ENCODE results near the gene ETV6. TPM values are rescaled to one million over a fixed set of nuclear protein-coding genes. Genes with fewer than 3 reads are reported as not detected.
"Not testable (repeated sequence)": the region's sequence is repeated elsewhere in the genome, so short reads cannot be mapped to it uniquely, and the experiment has no call there.

The ETV6 gene
- total RNA-seq, 1 donor from 2014 or later = 25.3 TPM

- intact Hi-C loops (cut with micrococcal nuclease) = no loop called here
These were observed 254.7 kb downstream of the ETV6 start for GRCh38 chr12:11904124-11904523.

- intact Hi-C loops (cut with micrococcal nuclease) = no loop called here
These were observed 256.1 kb downstream of the ETV6 start for GRCh38 chr12:11905534-11905933.

DNA sequence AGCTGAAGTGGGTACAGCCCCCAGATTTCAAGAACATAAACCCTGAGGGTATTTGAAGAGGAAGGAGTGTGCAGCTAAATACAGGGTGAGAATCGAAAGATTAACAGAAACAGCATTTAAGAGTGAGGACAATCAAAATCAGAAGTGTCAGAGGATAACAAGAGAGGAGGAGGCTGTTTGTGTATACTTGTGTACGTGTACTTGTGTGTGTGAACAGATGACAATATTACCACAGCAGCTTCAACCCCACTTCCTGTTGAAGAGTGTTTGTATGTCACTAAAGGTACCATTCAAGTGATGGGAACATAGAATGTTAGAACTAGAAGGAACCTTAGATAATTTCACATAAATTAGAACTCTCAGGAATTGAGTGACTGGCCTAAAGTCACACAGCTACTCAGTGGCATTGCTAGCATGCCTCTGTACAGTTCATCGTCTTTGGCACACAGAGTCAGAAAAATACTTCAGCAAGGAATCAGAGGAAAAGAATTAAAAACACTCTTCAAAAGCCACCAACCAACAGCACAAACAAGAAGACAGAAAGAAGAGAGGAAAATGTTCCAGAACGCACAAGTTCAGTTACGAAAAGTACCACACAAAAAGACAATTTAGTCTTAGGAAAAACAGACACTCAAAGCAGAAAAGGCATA lies 256.9 kb downstream of the ETV6 start:
- intact Hi-C loops (cut with micrococcal nuclease) = no loop called here

- intact Hi-C loops (cut with micrococcal nuclease) = no loop called here
These were observed 258.2 kb downstream of the ETV6 start for GRCh38 chr12:11907625-11908024.

DNA sequence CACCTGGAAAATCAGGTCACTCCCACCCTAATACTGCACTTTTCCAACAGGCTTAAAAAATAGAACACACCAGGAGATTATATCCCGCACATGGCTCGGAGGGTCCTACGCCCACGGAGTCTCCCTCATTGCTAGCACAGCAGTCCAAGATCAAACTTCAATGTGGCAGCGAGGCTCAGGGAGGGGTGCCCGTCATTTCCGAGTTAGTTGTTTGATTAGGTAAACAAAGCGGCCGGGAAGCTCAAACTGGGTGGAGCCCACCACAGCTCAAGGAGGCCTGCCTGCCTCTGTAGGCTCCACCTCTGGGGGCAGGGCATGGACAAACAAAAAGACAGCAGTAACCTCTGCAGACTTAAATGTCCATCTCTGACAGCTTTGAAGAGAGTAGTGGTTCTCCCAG lies 259.9 kb downstream of the ETV6 start:
- intact Hi-C loops (cut with micrococcal nuclease) = not testable (repeated sequence)

DNA sequence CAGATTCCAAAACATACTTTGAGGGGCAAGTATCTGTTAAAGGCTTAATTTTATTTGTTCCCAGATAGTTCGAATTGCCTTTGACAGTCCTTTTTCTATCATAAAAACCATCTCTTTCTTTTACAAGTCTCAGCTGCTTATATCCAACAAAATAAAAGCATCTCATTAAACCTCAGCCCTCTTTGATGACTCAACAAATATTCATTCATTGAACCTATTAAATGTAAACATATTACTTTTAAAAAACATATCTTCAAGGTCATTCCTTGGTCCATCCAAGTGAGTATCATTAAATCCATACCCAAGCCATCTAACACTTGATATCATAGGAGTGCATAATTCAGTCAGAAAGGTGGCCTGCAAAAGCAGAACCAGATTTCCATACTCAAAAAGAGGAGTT lies 266.6 kb downstream of the ETV6 start:
- intact Hi-C loops (cut with micrococcal nuclease) = no loop called here

- intact Hi-C loops (cut with micrococcal nuclease) = no loop called here
These were observed 267.3 kb downstream of the ETV6 start for GRCh38 chr12:11916771-11917170.

DNA sequence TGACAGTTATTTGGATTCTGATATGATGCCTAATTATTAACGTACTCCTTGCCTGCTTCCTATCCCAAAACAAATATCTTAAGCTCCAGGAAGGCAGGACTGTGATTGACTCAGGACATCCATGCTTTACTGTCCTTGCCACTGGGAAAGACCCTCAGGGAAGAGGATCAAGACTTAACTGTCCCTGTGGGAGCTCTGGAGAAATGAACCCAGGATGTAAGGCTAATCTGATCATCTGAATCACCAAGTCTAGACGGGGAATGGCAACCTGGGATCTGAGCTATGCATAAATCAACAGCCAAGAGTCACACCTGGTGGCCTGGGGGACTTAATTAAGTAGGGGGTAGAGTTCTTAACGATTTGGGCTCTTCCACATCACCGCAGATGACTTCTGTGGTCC lies 268.0 kb downstream of the ETV6 start:
- intact Hi-C loops (cut with micrococcal nuclease) = no loop called here

- intact Hi-C loops (cut with micrococcal nuclease) = no loop called here
These were observed 270.8 kb downstream of the ETV6 start for GRCh38 chr12:11920231-11920630.

DNA sequence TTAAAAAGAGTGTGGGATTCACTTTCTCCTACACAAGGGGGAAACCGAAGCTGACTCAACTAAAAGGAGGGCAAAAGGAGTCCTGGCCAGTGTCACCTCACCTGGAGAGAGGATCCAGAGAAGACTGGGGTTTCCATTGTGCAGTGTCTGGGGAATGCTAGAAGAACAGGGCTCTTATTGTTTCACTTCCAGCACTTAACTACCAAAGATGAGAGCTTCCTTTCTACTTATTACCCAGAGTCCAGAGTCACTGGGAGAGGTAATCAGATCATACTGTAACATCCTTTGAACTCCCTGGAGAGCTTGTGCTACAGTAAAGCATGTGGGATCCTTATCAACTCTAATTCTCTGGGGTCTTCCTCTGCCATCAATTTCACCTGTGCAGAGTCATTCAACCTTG lies 272.9 kb downstream of the ETV6 start:
- intact Hi-C loops (cut with micrococcal nuclease) = no loop called here

- intact Hi-C loops (cut with micrococcal nuclease) = no loop called here
These were observed 273.6 kb downstream of the ETV6 start for GRCh38 chr12:11923067-11923466.

DNA sequence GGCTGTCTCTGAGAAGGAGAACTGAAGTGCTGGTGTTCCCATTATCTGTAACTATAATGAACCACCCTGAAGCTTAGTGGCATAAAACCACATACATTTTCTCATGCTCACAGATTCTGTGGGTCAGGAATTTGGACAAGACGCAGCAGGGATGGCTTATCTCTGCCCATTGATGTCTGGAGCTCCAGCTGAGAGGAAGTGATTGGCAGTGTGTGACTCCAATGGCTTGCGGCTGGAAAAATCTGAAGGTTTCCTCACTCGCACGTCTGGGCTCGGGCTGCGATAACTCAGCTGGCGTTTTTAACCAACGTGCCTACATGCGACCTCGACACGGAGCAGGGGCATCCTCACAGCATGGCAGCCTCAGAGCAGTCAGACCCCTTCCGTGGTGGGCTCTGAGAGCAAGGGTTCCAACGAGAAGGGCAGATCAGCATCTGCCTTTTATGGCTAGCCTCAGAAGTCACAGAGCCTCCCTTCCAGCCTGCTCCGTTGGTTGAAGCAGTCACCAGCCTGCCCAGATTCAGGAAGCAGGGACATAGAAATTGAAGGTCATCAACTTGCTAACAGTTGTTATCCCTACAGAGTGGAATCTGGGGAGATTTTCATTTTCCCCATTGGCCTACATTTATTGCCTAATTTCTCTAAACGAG lies 277.9 kb downstream of the ETV6 start:
- intact Hi-C loops (cut with micrococcal nuclease) = no loop called here

- intact Hi-C loops (cut with micrococcal nuclease) = no loop called here
These were observed 280.2 kb downstream of the ETV6 start for GRCh38 chr12:11929714-11930113.

DNA sequence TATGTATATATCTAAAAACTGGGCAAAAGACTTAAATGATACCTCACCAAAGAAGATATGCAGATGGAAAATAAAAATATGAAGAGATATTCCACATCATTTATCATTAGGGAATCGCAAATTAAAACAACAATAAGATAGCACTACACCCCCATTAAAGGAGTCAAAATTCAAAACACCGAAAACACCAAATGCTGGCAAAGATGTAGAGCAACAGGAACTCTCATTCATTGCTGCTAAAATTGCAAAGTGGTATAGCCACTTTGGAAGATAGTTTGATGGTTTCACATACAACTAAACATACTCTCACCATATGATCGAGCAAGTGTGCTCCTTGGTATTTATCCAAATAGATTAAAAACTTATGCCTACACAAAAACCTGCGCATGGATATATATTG lies 289.7 kb downstream of the ETV6 start:
- intact Hi-C loops (cut with micrococcal nuclease) = no loop called here

GRCh38 chr12:11941606-11942337 lies 292.3 kb downstream of the ETV6 start:
- intact Hi-C loops (cut with micrococcal nuclease) = no loop called here

DNA sequence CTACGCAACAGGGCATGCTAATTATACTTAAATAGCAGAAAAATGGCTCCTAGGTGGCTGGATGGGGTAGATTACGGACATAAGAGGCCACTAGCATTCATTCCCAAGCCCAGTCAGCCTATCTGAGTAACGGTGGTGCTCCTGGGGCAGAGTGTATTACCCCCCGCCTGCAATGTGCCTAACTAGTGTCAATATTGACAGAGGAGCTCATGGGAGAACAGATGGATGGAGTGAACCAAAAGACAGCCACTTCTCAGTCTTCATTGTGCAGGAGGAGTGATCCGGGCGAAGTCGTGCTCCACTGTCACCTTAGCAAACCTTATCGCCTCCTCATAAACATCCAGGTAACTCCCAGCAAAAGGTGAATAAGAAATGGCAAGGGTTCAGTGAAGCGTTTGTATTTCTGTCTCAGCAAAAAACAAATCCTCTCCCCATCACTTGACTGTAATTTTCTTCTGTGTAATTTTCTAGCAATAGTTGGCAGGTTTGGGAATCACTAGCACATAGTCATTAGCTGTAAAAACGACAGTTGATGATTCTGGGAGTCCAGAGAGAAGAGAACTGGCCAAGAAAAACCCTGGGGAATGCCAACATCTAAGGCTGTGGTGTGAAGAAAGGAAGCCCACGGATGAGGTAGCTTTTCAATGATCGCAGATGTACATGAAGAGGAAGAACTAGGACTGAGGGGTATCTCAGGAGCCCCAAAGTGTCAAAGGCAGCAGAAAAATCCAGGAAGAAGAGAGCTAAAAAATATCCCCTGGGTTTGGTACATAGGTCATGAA lies 294.6 kb downstream of the ETV6 start:
- intact Hi-C loops (cut with micrococcal nuclease) = no loop called here
